RCC 7860 (cell line): ENCODE data around the gene IPO4.

Experiments
- DNase-seq: peaks from one replicate; pipeline ENCODE4 v3.0.0-alpha.2; 2015; ENCODE audit warnings: low spot score
- FAIRE-seq: peaks from 2 replicates; lab custom pipeline; 2012; peaks lifted over from hg19 to GRCh38; lab: Jason Lieb, UNC

IPO4 gene

GRCh38 chr14:24194186-24194872 is 5.7 kb upstream of the IPO4 start:
- FAIRE-seq, result no peak
- DNase-seq, result no peak

DNA sequence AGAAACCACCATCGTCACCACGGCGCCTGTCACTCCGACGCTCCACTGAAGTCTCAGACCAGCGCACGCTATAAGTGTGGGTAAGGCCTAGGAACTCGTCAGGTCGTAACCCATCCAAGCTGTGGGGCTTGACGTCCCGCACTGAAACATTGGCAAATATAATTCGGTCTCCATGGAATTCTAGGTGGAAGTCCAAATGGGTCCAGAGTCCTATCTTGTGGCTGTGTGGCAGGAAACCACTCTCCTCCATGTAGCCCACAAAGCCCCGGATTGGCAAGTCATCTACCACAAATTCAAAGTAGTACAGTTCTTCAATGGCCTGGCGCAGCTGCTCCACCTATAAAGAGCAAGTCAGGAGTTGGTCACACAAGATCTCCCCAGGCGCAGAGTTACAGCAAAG is 4.3 kb upstream of the IPO4 start:
- FAIRE-seq (no peak), DNase-seq (no peak)

GRCh38 chr14:24190416-24190815 is 1.8 kb upstream of the IPO4 start:
- DNase-seq, result no peak
- no peak for FAIRE-seq

GRCh38 chr14:24189460-24189859 is 844 bp upstream of the IPO4 start:
- FAIRE-seq, result no peak
- DNase-seq, result no peak

DNA sequence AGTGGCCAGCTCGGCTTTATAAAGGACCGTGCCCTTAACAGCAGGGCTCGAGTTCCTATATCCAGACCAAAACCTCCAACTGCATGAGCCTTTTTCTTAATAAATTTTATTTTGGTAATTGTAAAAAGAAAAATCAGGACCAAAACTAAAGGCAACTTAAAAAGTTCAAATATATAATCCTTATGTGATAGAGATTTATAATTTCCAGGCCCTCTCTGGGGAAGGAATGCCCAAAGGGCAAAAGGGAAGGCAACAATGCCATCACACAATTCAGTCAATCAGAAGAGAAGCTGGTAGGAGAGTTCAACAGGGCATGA is 401 bp upstream of the IPO4 start:
- FAIRE-seq (no peak), DNase-seq (no peak)

DNA sequence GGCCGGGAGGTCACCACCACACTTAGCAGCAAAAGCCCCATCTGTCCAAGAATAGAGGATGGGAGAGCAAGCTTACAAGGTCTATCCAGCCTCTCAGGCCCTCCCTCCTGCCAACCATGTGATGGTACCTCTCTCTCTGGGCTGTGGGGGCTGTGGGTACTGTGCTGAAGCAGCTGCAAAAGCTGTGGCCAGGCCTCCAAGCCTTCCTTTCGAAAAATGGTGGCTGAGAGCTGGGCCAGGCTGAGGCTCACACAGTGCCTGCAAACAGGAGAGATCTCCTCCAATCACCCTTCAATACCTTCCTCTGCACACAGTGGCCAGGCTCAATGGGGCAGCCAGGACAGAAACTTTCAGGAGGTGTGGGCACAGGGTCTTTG is 1.1 kb downstream of the IPO4 start:
- FAIRE-seq, result no peak

GRCh38 chr14:24186831-24187538 is 1.6 kb downstream of the IPO4 start:
- FAIRE-seq, result no peak

More for the DNA sequence above, 1.1 kb downstream of the IPO4 start:
- no peak for DNase-seq

DNA sequence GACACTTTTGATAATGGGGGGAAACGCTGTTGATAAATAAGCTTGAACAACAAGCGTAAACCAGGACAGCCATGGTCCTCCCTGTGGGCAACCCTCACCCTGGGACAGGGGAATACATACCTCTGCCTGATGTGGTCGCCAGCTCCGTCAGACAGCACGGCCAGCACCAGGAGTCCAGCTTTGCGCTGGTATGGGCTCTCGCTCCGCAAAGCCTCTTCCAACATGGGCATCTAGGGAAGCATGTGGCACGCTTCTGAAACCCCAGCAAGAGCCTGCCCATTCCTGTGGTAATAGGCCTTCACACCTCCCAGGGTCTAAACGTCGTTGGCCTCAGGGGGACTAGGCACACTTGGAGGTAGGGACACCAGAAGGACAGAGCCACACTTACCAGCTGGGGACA is 2.9 kb downstream of the IPO4 start:
- DNase-seq (no peak), FAIRE-seq (no peak)

More at GRCh38 chr14:24186831-24187538, 1.6 kb downstream of the IPO4 start:
- DNase-seq, result no peak

DNA sequence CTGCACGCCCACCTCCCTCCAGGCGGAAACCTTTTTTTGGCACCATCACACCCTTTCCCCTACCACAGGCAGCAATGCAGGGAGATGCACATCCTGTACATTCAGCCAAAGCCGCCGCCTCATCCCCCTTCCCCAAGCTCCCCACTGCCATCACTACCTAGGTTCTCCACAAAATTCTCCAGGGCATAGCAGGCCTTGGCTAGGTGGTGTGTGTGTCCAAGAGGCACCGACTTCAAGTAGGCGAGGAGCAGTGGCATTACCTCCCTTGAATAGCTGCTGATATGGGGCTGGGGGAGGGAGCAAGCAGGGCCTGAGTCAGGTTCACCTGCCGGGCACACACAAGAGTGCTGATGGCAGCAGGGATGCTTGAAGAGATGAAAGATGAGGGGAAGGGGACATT is 3.6 kb downstream of the IPO4 start:
- FAIRE-seq, result no peak

DNA sequence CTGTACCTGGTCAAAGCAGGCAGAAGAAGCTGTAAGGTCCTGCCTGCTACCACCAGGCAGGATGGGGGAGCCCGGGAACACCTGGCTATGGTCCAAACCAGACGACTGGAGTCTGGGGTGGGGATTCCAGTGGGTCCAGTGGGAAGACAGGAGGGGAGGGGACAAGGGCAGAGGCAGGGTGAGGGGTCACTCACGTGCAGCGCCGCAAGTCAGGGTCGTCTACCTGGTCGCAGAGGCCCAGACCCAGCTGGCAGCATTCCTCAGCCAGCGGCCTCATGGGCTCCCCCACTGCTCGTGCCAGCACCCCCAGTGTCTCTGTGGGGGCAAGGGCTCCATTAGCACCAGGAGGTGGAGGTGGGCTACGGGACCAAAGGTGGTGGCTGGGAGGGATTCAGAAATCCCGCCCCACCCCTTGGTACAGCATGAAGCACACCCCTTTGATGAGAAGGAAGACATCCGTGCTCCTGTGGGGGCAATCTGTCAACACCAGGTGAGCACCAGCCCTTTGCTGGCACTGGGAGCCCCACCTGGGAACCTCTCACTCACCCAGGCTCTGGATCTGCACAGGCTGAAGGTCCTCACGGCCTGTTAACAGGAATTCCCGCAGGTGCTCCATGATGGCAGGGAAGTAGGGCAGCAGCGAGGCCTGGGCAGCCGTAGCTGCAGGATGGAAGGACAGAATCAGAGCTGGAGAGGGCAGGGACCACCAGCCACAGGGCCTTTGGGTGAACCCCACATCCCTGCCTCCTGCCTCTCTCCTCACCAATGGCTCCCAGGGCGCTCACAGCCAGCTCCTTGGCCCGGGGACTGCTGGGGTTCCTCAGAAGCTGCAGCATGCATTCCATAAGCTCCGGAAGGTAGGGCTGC is 4.3 kb downstream of the IPO4 start:
- DNase-seq (no peak), FAIRE-seq (no peak)

More for the DNA sequence above, 3.6 kb downstream of the IPO4 start:
- DNase-seq, result no peak

DNA sequence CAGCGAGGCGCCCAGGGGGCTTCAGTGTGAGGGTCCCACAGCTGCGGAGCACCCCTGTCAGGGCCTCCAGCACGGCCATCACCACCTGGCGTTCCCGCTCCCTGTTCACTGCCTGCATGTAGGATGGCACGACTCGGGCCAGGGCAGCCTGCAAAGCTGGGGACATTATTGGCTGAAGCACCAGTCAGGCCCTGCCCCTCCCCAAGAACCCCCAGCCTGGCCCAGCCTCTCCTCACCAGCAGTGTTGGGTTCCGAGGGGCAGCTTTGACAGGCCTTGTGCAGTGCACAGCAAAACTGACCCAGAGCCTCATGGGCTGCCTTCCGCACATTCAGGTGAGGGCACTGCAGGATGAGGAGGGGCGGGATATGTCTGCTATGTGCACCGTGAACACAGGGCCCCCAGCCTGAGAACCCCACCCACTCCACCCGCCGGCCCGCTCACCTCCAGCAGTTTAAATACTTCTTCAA is 5.6 kb downstream of the IPO4 start:
- DNase-seq, result no peak
- FAIRE-seq, result no peak

DNA sequence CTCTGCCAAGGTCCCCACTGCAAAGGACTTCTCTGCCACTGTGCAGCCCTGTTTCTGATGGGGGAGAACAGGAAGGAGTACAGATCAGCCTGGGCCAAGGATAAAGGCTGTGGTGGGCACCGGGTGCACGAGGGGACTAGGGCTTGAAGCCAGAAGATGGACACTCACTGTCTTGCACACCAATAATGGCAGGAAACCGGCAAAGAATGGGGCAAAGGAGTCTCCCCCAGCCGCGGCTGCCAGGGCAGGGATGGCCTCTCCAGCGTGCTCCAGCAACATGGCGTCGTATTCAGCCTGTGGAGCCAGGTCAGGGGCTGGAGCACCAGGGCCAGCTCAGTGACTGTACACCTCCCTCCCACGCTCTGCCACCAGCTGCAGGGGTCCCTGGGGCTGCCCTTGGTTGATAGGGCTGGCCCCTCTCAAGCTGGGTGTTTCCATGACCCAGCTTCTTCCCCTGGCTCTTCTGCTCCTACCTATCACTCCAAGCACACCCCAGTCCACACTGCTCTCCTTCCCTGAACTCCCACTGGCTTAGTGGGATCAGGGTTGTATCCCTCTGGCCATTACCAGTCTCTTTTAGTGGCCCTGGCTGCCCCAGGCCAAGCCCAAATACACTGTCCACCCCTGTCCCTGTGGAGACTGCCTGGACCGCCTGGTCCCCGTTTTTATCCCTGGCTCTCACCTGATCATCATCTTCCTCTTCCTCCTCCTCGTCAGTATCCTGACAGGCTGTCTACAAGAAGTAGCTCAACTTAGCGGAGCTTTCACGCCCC is 6.3 kb downstream of the IPO4 start:
- no peak for DNase-seq
- FAIRE-seq, result no peak

- FAIRE-seq, result no peak
Observed at GRCh38 chr14:24181371-24182077, 7.1 kb downstream of the IPO4 start.

GRCh38 chr14:24179961-24180796 is 8.4 kb downstream of the IPO4 start:
- FAIRE-seq (no peak), DNase-seq (peak; percentile 53)

More at GRCh38 chr14:24181371-24182077, 7.1 kb downstream of the IPO4 start:
- no peak for DNase-seq

- no peak for FAIRE-seq
Observed at GRCh38 chr14:24179294-24179960, 9.2 kb downstream of the IPO4 start.

GRCh38 chr14:24178399-24179178 is 10.0 kb downstream of the IPO4 start:
- DNase-seq (no peak), FAIRE-seq (no peak)

More at GRCh38 chr14:24179294-24179960, 9.2 kb downstream of the IPO4 start:
- DNase-seq, result no peak

DNA sequence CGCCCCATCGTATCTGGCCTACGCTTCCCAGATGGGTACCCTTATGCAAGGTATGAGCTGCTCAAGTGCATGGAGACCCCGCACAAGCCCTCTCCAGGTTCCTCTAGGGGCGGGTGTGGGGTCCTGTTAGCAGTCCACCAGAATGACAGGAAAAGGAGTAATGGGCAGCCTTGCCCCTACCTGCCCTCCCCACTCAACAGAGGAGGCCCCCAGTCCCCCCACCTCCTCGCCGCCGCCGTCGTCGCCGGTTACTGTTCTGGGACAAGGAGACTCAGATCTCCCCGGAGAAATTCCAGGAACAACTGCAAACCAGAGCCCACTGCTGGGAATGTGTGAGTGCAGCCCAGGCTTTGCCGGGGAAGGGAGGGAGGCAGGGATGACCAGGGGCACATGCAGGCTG is 10.7 kb downstream of the IPO4 start:
- no peak for FAIRE-seq

More for the DNA sequence above, 10.7 kb downstream of the IPO4 start:
- no peak for DNase-seq
